Erythroblast (primary cell): Measurements from ENCODE around the gene CAMK2N1.

Source experiments
- GATA1 ChIP-seq: IDR thresholded peaks from 2 replicates; pipeline ENCODE4 v1.6.1; 2011; ENCODE audit warnings: low read depth, mild to moderate bottlenecking, control low read depth, low read length, moderate library complexity
- POLR2A ChIP-seq: IDR thresholded peaks from 2 replicates; pipeline ENCODE4 v1.6.1; 2011; ENCODE audit warnings: mild to moderate bottlenecking, low read length

- TF ChIP-seq POLR2A (no peak), GATA1 (no peak)
Observed at GRCh38 chr1:20530306-20530705, 44.3 kb upstream of the CAMK2N1 start.
